Activated T-helper 17 cell treated with anti-CD3 and anti-CD28 coated beads, Interleukin-2, amount 50 U/mL, for 72 hours (primary cell): ENCODE results near the gene SPSB3. TPM values are rescaled to one million over a fixed set of nuclear protein-coding genes. Genes with fewer than 3 reads are reported as not detected.
"Not testable (repeated sequence)": the region's sequence is repeated elsewhere in the genome, so short reads cannot be mapped to it uniquely, and the experiment has no call there.

Experiments
- ATAC-seq: fragments of 150-1000 bp; cut with Tn5 transposase; replicated peaks from 2 replicates; pipeline ENCODE4 v1.10.0; 2021; ENCODE audit warnings: mild to moderate bottlenecking, moderate library complexity
- H3K27ac Mint-ChIP-seq: one replicate; pipeline ENCODE4 v1.8.0; 2022; ENCODE audit warnings: mixed read lengths
- H3K27me3 Mint-ChIP-seq: one replicate; pipeline ENCODE4 v1.8.0; 2022; ENCODE audit warnings: mixed read lengths
- H3K36me3 Mint-ChIP-seq: one replicate; pipeline ENCODE4 v1.8.0; 2022; ENCODE audit warnings: low read depth, mild to moderate bottlenecking, mixed read lengths
- H3K4me1 Mint-ChIP-seq: one replicate; pipeline ENCODE4 v1.8.0; 2022; ENCODE audit warnings: mixed read lengths
- H3K4me3 Mint-ChIP-seq: one replicate; pipeline ENCODE4 v1.8.0; 2022; ENCODE audit warnings: mild to moderate bottlenecking, mixed read lengths
- H3K9me3 Mint-ChIP-seq: one replicate; pipeline ENCODE4 v1.8.0; 2022; ENCODE audit warnings: mixed read lengths
- total RNA-seq, 2 donors: library from RNA; stranded (reverse); gene quantifications; one replicate each; pipeline ENCODE4 v1.2.3, GENCODE V29; 2022

The SPSB3 gene
- total RNA-seq, 2 donors from 2014 or later = 20.3 to 21.1 TPM

DNA sequence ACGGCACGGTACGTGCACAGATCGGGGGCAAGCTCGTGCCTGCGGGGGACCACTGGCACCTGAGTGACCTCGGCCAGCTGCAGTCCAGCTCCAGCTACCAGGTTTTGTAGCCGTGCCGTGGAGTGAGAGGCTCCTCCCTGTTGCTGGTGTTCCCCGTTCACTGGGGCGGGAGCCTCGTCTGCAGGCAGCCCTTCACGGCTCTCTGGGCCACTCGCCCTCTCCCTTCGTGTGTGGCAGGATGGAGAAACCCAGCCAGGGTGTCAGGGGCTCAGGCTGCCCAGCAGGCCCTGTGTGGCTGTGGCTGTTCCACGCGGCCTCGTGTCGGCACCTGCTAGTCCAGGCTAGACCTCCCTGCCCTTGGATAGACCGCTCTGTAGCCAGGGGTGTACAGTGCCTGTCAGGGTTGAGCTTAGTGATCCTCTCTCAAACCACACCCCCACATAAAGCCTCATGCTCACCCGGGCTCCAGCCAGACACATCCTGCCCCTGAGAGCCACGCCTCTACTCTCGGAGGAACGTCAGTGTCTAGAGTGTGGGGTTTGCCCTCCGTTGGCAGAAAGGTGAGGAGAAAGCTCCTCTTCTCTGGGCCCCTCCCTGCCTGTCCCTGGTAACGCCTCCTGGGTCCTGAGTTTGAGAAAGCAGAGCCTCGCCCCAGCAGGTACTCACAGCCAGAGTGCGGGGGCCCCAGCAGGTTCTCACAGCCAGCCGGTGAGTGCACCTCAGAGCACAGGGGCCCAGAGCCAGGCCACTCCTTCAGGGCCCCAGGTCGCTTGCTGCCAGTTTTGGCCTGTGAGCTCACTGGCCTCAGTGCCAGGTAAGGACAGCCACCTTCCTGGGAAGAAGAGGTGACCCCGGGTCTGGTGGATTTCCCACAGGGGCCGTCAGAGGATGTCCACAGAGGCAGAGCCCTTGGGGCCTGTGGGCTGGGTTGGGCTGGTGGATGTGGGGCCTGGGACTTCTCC, 38.7 kb downstream of the SPSB3 start:
- Mint-ChIP-seq H3K36me3 (peaks cover 23% of the 10 kb centered on the region), H3K9me3 (no peaks in the 10 kb centered on the region), H3K4me3 (no peak overlapping the region), H3K27me3 (no peaks in the 10 kb centered on the region), H3K27ac (no peak overlapping the region), H3K4me1 (no peaks in the 10 kb centered on the region)
- ATAC-seq = no peak

DNA sequence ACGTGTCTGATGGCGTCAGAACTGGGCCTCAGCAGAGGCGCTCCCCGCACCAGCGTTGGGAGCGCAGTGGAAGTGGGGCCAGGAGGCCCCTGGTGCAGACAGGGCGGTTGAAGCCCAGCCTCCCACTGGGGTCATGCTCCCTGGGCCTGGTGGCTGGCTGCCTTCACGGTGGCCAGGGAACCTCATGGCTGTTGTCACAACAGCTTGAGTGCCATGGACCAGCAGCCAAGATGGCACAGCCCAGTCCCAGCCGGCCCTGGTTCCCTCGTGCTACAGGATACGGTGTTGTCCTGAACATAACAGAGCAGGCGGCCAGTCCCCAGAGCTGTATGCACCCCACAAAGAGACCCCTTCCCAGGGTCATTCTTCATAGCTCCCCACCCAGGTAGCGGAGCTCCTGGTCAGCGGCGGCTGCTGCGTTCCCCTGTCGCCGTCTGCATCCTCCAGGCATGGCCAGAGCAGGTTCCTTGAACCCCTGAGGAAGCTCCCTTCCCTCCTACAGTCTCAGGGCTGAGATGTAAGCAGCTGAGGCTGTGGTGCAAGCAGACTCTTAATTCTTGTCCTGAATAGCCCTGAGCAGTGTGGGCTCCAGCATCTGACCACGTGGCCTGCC, 40.7 kb downstream of the SPSB3 start:
- Mint-ChIP-seq H3K4me1 (no peaks in the 10 kb centered on the region), H3K36me3 (peaks cover 20% of the 10 kb centered on the region), H3K4me3 (no peak overlapping the region), H3K27me3 (no peaks in the 10 kb centered on the region), H3K9me3 (no peaks in the 10 kb centered on the region), H3K27ac (no peak overlapping the region)
- ATAC-seq = no peak

DNA sequence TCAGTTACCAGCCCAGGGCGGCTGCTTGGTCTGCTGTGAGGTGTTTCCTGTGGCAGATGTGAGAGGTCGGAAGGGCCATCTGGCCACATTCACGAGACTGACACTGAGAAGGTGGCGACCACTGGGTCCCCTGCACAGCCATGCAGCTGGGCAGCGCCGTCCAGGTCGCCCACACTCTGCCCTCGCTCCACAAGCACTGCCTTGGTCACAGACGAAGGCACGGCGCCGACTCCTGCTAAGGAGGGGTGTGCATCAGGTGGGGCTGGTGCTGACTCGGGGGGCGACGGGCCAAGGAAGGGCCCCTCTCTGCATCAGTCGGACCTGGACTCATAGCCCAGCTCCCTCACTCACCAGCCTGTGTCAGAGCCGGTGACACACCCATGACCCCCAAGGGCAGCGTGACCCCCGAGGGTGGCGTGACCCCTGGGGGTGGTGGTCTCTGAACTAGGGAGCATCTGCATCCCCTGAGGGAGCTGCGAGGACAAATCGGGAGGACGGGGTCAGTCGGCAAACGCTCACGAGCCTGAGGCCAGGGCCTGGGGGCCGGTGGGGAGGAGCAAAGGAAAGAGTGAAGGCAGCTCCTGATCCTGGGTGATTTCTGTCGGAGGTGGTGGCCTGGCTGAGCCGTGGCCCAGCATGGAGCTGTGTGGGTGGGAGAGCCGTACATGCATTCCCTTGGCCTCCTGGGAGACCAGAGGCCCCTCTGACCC, 41.4 kb downstream of the SPSB3 start:
- Mint-ChIP-seq H3K4me1 (no peaks in the 10 kb centered on the region), H3K36me3 (peaks cover 18% of the 10 kb centered on the region), H3K4me3 (no peak overlapping the region), H3K27me3 (no peaks in the 10 kb centered on the region), H3K9me3 (no peaks in the 10 kb centered on the region), H3K27ac (no peak overlapping the region)
- no peak for ATAC-seq

DNA sequence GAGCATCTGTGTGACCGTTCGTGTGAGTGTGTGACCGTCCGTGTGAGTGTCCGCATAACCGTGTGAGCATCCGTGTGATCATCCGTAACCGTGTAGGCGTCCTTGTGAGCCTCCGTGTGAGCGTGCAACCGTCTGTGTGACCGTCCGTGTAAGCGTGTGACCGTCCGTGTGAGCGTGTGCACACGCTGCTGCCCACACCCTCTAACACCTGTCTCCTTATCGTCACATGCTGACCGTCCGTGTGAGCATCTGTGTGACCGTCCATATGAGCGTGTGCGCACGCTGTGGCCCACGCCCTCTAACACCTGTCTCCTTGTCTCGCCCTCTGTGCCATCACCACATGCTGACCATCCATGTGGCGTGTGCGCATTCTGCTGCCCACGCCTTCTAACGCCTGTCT, 42.1 kb downstream of the SPSB3 start:
- ATAC-seq = no peak
- H3K27ac Mint-ChIP-seq = no peak overlapping the region
- H3K27me3 Mint-ChIP-seq = no peaks in the 10 kb centered on the region
- no peaks in the 10 kb centered on the region for H3K4me1 Mint-ChIP-seq
- H3K36me3 Mint-ChIP-seq = peaks cover 11% of the 10 kb centered on the region
- no peak overlapping the region for H3K4me3 Mint-ChIP-seq
- no peaks in the 10 kb centered on the region for H3K9me3 Mint-ChIP-seq

DNA sequence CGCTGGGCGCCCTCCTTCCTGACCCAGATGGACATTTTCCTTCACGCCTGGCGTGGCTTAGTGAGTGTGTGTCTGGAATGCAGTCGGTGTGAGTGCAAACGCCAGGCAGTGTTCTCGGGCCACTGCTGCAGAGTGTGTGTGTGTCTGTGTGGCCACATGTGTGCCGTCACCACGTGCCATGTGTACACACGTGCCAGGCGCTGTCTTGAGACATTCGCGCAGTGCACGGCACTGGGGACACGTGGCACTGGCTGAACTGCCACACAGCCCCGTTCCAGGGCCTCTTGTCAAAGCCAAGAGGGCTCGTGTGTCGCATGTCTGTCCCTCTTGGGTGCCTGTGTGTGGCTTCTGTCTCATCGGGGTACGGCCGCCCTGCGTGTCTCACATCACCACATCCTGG, 47.6 kb downstream of the SPSB3 start:
- H3K9me3 Mint-ChIP-seq = no peaks in the 10 kb centered on the region
- no peak for ATAC-seq
- H3K27me3 Mint-ChIP-seq = no peaks in the 10 kb centered on the region
- H3K4me3 Mint-ChIP-seq = no peak overlapping the region
- H3K4me1 Mint-ChIP-seq = no peaks in the 10 kb centered on the region
- peaks cover 14% of the 10 kb centered on the region for H3K36me3 Mint-ChIP-seq
- H3K27ac Mint-ChIP-seq = no peak overlapping the region

DNA sequence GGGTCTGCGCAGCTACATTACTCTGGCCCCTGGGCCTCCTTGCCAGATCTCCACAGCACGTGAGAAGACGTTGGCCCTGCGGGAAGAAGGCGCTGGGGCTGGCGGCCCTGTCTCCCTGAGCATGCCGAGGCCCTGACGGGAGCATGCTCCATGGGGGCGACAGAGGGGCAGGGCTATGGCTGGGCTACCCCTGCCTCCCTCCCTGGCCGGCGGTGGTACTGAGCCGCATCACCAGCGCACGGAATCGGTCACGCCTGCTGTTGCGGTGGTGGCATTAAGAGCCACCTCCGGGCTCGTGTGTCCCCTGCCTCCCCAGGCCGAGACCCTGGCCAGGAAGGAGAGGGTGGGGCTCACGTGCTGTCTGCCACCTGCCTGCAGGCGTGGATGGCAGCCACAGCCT, 48.2 kb downstream of the SPSB3 start:
- H3K27me3 Mint-ChIP-seq = no peaks in the 10 kb centered on the region
- peaks cover 17% of the 10 kb centered on the region for H3K36me3 Mint-ChIP-seq
- no peaks in the 10 kb centered on the region for H3K9me3 Mint-ChIP-seq
- no peak for ATAC-seq
- H3K27ac Mint-ChIP-seq = no peak overlapping the region
- no peak overlapping the region for H3K4me3 Mint-ChIP-seq
- no peaks in the 10 kb centered on the region for H3K4me1 Mint-ChIP-seq

DNA sequence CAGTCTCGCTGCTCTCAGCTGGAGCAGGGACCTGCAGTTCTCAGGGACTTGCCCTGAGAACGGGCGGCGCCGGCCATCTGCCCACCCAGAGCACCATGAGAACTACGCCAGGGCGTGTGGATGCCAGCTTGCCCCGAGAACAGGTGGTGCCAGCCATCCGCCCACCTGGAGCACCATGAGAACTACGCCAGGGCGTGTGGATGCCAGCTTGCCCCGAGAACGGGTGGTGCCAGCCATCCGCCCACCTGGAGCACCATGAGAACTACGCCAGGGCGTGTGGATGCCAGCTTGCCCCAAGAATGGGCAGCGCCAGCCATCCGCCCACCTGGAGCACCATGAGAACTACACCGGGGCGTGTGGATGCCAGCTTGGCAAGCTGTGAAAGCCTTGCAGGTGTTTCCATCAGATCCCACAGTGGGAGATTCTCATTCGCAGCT, 49.8 kb downstream of the SPSB3 start:
- peaks cover 24% of the 10 kb centered on the region for H3K36me3 Mint-ChIP-seq
- H3K27ac Mint-ChIP-seq, H3K27me3 Mint-ChIP-seq, H3K4me1 Mint-ChIP-seq, H3K9me3 Mint-ChIP-seq, H3K4me3 Mint-ChIP-seq, ATAC-seq: not testable (repeated sequence)

DNA sequence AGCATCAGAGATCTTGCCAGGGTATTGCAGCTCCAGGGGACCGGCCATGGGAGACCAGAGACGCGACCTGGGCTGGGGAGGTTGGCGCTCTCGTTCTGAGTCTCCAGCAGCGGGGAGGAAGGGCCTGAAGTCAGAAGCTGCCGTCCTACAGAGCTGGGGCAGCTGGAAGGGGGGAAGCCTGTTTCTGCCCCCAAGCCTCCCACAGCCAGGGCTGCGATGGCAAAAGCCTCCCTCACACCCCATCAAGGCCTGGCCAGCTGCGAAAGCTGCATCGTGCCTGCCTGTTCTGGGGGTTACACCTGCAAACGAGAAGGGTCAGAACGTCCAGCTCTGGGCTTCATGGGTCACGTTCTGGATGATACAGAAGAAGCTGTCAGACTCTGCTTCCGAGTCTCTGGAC, 50.3 kb downstream of the SPSB3 start:
- H3K4me1 Mint-ChIP-seq = peaks cover 4% of the 10 kb centered on the region
- H3K27me3 Mint-ChIP-seq = no peaks in the 10 kb centered on the region
- ATAC-seq = no peak

DNA sequence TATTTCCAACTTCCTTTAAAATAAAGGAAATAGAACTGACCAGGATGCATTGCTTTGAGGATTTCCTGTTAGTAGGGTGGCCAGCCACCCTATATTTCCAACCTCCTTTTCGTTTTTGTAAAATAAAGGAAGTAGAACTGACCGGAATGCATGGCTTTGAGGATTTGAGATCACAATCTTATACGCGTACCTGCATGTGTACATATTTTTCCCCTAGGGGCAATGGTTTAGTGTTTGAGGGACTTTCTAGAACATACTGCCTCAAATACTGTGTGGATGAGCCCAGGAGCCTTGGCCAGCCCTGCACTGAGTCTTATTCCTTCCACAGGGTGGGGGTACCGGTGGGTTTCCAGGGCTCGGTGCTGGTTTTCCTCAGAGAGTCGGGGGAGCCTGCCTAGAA, 50.8 kb downstream of the SPSB3 start:
- Mint-ChIP-seq H3K27ac (no peak overlapping the region), H3K27me3 (no peaks in the 10 kb centered on the region), H3K36me3 (peaks cover 34% of the 10 kb centered on the region), H3K4me1 (peaks cover 8% of the 10 kb centered on the region), H3K4me3 (no peak overlapping the region), H3K9me3 (no peaks in the 10 kb centered on the region)
- no peak for ATAC-seq

More for the DNA sequence above, 50.3 kb downstream of the SPSB3 start:
- Mint-ChIP-seq H3K4me3 (no peak overlapping the region), H3K9me3 (no peaks in the 10 kb centered on the region), H3K36me3 (peaks cover 29% of the 10 kb centered on the region), H3K27ac (no peak overlapping the region)

DNA sequence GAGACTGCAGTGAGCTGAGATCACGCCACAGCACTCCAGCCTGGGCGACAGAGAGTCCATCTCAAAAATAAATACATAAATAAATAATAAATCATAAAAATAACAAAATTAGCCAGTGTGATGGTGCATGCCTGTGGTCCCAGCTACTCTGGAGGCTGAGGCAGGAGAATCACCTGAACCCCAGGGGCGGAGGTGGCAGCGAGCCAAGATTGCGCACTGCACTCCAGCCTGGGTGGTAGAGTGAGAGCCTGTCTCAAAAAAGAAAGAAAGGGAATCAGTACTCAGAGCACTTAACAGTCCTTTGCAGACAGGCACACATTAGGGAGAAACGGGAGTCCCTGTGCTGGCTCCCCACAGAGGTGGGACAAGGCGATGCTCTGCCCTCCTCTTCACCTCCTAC, 51.3 kb downstream of the SPSB3 start:
- no peak overlapping the region for H3K27ac Mint-ChIP-seq
- no peaks in the 10 kb centered on the region for H3K27me3 Mint-ChIP-seq
- no peak for ATAC-seq
- no peaks in the 10 kb centered on the region for H3K9me3 Mint-ChIP-seq
- H3K36me3 Mint-ChIP-seq = peaks cover 38% of the 10 kb centered on the region
- peaks cover 8% of the 10 kb centered on the region for H3K4me1 Mint-ChIP-seq
- no peak overlapping the region for H3K4me3 Mint-ChIP-seq

DNA sequence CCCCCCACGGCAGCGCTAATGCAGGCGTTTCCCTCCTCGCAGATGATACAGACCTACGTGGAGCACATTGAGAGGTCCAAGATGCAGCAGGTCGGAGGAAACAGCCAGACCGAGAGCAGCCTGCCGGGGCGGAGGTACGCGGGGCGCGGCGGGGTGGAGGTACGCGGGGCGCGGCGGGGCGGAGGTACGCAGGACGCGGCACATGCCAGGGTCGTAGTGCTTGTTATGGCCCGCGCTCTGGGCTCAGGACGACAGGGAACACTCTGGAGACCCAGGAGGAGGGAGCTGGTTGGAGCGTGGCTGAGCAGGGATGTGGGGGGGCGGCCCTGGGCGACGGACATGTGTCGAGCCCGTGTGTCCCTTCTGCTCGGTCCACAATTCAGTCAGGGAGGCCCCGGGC, 52.9 kb downstream of the SPSB3 start:
- H3K27me3 Mint-ChIP-seq = no peaks in the 10 kb centered on the region
- no peaks in the 10 kb centered on the region for H3K9me3 Mint-ChIP-seq
- H3K27ac Mint-ChIP-seq = no peak overlapping the region
- no peak overlapping the region for H3K4me3 Mint-ChIP-seq
- no peak for ATAC-seq
- peaks cover 8% of the 10 kb centered on the region for H3K4me1 Mint-ChIP-seq
- H3K36me3 Mint-ChIP-seq = peaks cover 43% of the 10 kb centered on the region

DNA sequence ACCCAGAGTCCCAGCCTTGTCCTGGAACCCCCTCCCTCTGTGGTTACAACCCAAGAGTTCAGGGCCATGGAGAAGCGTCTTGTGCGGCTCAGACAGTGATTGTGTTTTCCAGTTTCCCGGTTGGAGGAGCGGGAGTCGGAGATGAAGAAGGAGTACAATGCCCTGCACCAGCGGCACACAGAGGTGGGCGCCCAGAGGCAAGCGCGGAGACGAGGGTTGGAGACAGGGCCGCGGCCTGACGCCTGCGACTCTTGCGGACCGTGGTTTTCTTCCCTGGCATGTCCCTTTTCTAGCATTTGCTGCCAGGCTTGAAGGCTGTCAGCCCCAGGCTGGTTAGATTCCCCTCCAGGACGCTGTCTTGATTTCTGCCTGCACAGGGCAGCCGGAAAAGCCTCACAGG, 53.3 kb downstream of the SPSB3 start:
- H3K27me3 Mint-ChIP-seq = no peaks in the 10 kb centered on the region
- no peak overlapping the region for H3K27ac Mint-ChIP-seq
- H3K4me3 Mint-ChIP-seq = no peak overlapping the region
- H3K4me1 Mint-ChIP-seq = peaks cover 8% of the 10 kb centered on the region
- ATAC-seq = no peak
- peaks cover 43% of the 10 kb centered on the region for H3K36me3 Mint-ChIP-seq
- H3K9me3 Mint-ChIP-seq = no peaks in the 10 kb centered on the region

DNA sequence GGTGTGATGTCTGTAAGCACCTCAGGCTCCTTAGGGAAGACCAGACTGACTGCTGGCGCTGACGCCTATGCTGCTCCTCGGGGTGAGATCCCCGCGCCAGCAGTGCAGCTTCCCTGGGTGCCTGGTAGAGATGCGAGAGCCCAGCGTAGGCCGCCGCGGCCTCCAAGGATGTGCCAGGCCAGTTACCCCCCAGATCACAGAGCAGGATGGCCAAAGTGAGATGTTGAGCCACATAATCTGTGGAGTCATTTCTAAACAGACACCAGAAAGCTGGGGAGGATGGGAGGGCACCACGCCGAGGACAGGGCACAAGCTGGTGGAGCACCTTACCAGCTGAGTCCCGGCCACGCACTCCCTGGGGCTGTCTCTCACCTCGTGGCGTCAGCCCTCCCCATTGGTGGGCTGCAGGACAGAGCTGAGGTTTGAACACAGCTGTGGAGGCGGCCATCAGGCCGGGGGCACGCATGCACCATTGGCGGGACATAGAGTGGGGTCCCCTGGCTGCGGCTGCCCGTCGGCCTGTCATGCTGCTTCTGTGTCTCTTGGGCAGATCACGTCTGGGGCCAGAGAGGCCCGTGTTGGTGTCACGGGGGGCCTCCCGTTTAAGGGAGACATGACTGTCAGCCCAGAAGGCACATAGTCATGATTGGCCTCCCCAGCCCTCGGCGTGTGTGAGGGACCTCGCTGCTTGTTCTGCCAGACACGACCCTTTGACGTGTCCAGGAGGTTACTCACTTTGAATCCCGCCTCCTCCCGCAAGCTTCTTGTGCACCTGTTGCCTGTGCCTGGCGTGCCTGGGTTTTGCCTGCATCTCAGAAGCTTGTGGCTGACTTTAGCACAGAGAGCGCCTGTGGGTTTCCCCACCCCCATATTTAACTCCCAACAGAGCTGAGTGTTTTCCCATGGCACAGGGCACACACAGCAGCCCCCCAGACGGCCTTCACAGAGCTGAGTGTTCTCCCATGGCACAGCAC, 54.4 kb downstream of the SPSB3 start:
- Mint-ChIP-seq H3K36me3 (peaks cover 43% of the 10 kb centered on the region), H3K27ac (no peak overlapping the region)

More for the DNA sequence above, 54.4 kb downstream of the SPSB3 start:
- Mint-ChIP-seq H3K4me3 (no peak overlapping the region), H3K9me3 (no peaks in the 10 kb centered on the region), H3K4me1 (peaks cover 8% of the 10 kb centered on the region), H3K27me3 (no peaks in the 10 kb centered on the region)
- no peak for ATAC-seq
